ENCODE measurements around the gene DGKI. TPM values are rescaled to one million over a fixed set of nuclear protein-coding genes. Genes with fewer than 3 reads are reported as not detected.

DGKI gene
- total RNA-seq, 1 experiment from 2014 or later: 21.6 TPM

GRCh38 chr7:137546671-137547070 lies 300.1 kb downstream of the DGKI start:
- no peak for DNase-seq (ENCODE audit: low read depth)

- no peak for DNase-seq (ENCODE audit: low read depth)
Observed at GRCh38 chr7:137546009-137546408, 300.8 kb downstream of the DGKI start.

- no peak for DNase-seq (ENCODE audit: low read depth)
Observed at GRCh38 chr7:137545059-137545716, 301.6 kb downstream of the DGKI start.

GRCh38 chr7:137544453-137545058 lies 302.2 kb downstream of the DGKI start:
- DNase-seq (ENCODE audit: low read depth): no peak

GRCh38 chr7:137539111-137539715 lies 307.6 kb downstream of the DGKI start:
- peak; percentile 85 for DNase-seq (ENCODE audit: low read depth)

GRCh38 chr7:137538361-137538762 lies 308.4 kb downstream of the DGKI start:
- DNase-seq (ENCODE audit: low read depth): peak; percentile 83

- DNase-seq (ENCODE audit: low read depth): no peak
Observed at GRCh38 chr7:137535579-137535978, 311.2 kb downstream of the DGKI start.

GRCh38 chr7:137531671-137532070 lies 315.1 kb downstream of the DGKI start:
- no peak for DNase-seq (ENCODE audit: low read depth)

GRCh38 chr7:137527634-137528033 lies 319.1 kb downstream of the DGKI start:
- DNase-seq (ENCODE audit: low read depth): no peak

- no peak for DNase-seq (ENCODE audit: low read depth)
Observed at GRCh38 chr7:137523171-137523570, 323.6 kb downstream of the DGKI start.

GRCh38 chr7:137521451-137521850 lies 325.3 kb downstream of the DGKI start:
- no peak for DNase-seq (ENCODE audit: low read depth)

GRCh38 chr7:137519947-137520346 lies 326.8 kb downstream of the DGKI start:
- DNase-seq (ENCODE audit: low read depth): no peak

GRCh38 chr7:137519181-137519691 lies 327.5 kb downstream of the DGKI start:
- no peak for DNase-seq (ENCODE audit: low read depth)

- no peak for DNase-seq (ENCODE audit: low read depth)
Observed at GRCh38 chr7:137513091-137513490, 333.7 kb downstream of the DGKI start.

- no peak for DNase-seq (ENCODE audit: low read depth)
Observed at GRCh38 chr7:137507096-137507495, 339.7 kb downstream of the DGKI start.

GRCh38 chr7:137506031-137506430 lies 340.7 kb downstream of the DGKI start:
- no peak for DNase-seq (ENCODE audit: low read depth)

GRCh38 chr7:137501562-137501961 lies 345.2 kb downstream of the DGKI start:
- no peak for DNase-seq (ENCODE audit: low read depth)

GRCh38 chr7:137492889-137493288 lies 353.9 kb downstream of the DGKI start:
- DNase-seq (ENCODE audit: low read depth): no peak

- no peak for DNase-seq (ENCODE audit: low read depth)
Observed at GRCh38 chr7:137489880-137490279, 356.9 kb downstream of the DGKI start.

GRCh38 chr7:137488038-137488437 lies 358.7 kb downstream of the DGKI start:
- DNase-seq (ENCODE audit: low read depth): no peak

GRCh38 chr7:137485818-137486217 lies 361.0 kb downstream of the DGKI start:
- no peak for DNase-seq (ENCODE audit: low read depth)

GRCh38 chr7:137484326-137484725 lies 362.4 kb downstream of the DGKI start:
- DNase-seq (ENCODE audit: low read depth): no peak

- DNase-seq (ENCODE audit: low read depth): no peak
Observed at GRCh38 chr7:137482466-137482865, 364.3 kb downstream of the DGKI start.

All from HT1080 (cell line).